Measurements from ENCODE around the gene VPS36. TPM values are rescaled to one million over a fixed set of nuclear protein-coding genes. Genes with fewer than 3 reads are reported as not detected.

Gene VPS36
- total RNA-seq, 1 experiment from 2014 or later = 19.2 TPM

DNA sequence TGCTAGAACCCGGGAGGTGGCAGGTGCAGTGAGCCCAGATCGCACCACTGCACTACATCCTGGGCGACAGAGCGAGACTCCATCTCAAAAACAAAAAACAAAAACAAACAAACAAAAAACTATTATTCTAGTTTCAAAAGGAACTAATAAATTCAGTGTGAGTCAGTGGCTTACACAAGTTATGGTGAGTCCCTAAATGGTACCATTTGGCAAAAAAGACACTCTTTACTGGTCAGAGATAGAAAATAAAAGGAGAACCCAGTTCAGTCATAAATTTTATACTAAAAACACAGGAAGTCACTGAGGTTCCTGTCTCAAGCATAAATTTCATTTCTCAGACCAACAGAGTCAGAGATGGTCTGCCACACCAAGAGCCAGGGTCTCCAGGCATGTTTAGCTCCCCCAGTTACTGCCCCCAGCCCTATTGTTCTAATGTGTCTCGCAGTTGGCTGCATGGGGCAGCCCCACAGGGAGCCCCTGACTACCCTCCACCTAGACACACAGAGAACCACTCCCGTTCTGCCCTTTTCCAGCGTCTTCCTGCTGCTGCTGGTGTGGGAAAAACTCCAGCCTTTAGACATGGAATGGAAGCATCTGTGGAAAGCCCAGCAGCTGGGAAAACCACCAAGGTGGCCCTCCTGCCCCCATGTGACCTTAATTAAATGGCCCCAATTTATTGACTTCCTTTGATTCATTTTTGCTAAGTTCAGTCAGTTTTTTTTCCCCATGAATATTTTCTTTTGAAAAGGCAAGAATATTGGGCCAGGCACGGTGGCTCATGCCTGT, 56.7 kb downstream of the VPS36 start (continued):
- TF ChIP-seq, protein P1, sequence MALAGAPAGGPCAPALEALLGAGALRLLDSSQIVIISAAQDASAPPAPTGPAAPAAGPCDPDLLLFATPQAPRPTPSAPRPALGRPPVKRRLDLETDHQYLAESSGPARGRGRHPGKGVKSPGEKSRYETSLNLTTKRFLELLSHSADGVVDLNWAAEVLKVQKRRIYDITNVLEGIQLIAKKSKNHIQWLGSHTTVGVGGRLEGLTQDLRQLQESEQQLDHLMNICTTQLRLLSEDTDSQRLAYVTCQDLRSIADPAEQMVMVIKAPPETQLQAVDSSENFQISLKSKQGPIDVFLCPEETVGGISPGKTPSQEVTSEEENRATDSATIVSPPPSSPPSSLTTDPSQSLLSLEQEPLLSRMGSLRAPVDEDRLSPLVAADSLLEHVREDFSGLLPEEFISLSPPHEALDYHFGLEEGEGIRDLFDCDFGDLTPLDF (CRISPR knock-in tag; IDR thresholded peaks at IDR 0.05) = no peak
- TF ChIP-seq ZBTB21 (CRISPR knock-in tag; IDR thresholded peaks at IDR 0.05; ENCODE audit: borderline replicate concordance) (no peak), OVOL2 (CRISPR knock-in tag; IDR thresholded peaks at IDR 0.05; ENCODE audit: borderline replicate concordance) (no peak), KAT7 (CRISPR knock-in tag; IDR thresholded peaks at IDR 0.05; ENCODE audit: borderline replicate concordance) (no peak), ZNF219 (CRISPR knock-in tag; IDR thresholded peaks at IDR 0.05; ENCODE audit: borderline replicate concordance) (no peak), ESRRA (CRISPR knock-in tag; IDR thresholded peaks at IDR 0.05; ENCODE audit: borderline replicate concordance) (no peak)
- TF ChIP-seq, protein P2, sequence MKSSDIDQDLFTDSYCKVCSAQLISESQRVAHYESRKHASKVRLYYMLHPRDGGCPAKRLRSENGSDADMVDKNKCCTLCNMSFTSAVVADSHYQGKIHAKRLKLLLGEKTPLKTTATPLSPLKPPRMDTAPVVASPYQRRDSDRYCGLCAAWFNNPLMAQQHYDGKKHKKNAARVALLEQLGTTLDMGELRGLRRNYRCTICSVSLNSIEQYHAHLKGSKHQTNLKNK (CRISPR knock-in tag; IDR thresholded peaks at IDR 0.05) = no peak

DNA sequence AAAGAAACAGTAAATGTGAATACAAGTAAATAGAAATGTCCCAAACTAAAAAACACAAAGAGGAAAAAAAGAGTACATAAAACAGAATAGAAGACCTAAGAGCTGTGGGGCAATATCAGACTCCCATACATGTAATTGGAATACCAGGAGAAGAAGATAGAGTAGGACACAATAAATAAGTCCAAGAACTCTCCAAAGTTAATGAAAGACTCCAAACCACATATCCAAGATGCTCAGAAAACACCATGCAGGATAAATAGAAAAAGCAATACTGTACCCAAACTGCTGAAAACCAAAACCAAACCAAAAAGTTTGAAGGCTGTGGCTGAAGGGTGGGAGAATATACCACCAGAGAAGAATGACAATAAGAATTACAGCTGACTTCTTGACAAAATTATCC, 62.7 kb downstream of the VPS36 start:
- Mint-ChIP-seq H3K4me3 (no peak overlapping the region), H3K4me1 (no peaks in the 10 kb centered on the region), H3K36me3 (no peaks in the 10 kb centered on the region), H3K27me3 (ENCODE audit: low read depth) (no peaks in the 10 kb centered on the region), H3K9me3 (no peaks in the 10 kb centered on the region), H3K27ac (no peak overlapping the region)
- CTCF ChIA-PET = no interaction called here
- DNase-seq (ENCODE audit: low spot score) = no peak
- TF ChIP-seq, protein P3, sequence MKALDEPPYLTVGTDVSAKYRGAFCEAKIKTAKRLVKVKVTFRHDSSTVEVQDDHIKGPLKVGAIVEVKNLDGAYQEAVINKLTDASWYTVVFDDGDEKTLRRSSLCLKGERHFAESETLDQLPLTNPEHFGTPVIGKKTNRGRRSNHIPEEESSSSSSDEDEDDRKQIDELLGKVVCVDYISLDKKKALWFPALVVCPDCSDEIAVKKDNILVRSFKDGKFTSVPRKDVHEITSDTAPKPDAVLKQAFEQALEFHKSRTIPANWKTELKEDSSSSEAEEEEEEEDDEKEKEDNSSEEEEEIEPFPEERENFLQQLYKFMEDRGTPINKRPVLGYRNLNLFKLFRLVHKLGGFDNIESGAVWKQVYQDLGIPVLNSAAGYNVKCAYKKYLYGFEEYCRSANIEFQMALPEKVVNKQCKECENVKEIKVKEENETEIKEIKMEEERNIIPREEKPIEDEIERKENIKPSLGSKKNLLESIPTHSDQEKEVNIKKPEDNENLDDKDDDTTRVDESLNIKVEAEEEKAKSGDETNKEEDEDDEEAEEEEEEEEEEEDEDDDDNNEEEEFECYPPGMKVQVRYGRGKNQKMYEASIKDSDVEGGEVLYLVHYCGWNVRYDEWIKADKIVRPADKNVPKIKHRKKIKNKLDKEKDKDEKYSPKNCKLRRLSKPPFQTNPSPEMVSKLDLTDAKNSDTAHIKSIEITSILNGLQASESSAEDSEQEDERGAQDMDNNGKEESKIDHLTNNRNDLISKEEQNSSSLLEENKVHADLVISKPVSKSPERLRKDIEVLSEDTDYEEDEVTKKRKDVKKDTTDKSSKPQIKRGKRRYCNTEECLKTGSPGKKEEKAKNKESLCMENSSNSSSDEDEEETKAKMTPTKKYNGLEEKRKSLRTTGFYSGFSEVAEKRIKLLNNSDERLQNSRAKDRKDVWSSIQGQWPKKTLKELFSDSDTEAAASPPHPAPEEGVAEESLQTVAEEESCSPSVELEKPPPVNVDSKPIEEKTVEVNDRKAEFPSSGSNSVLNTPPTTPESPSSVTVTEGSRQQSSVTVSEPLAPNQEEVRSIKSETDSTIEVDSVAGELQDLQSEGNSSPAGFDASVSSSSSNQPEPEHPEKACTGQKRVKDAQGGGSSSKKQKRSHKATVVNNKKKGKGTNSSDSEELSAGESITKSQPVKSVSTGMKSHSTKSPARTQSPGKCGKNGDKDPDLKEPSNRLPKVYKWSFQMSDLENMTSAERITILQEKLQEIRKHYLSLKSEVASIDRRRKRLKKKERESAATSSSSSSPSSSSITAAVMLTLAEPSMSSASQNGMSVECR (CRISPR knock-in tag; IDR thresholded peaks at IDR 0.05; ENCODE audit: borderline replicate concordance) = no peak
- TF ChIP-seq, protein P4, sequence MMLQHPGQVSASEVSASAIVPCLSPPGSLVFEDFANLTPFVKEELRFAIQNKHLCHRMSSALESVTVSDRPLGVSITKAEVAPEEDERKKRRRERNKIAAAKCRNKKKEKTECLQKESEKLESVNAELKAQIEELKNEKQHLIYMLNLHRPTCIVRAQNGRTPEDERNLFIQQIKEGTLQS (CRISPR knock-in tag; conservative IDR thresholded peaks at IDR 0.05) = no peak
- TF ChIP-seq ATF1 (CRISPR knock-in tag; IDR thresholded peaks at IDR 0.05) (no peak), CBFB (CRISPR knock-in tag; IDR thresholded peaks at IDR 0.05; ENCODE audit: low read depth) (no peak), ESRRA (CRISPR knock-in tag; IDR thresholded peaks at IDR 0.05; ENCODE audit: borderline replicate concordance) (no peak), RORB (CRISPR knock-in tag; IDR thresholded peaks at IDR 0.05) (no peak), GTF2I (CRISPR knock-in tag; conservative IDR thresholded peaks at IDR 0.05) (no peak), ETV6 (CRISPR knock-in tag; IDR thresholded peaks at IDR 0.05) (no peak), SMAD3 (CRISPR knock-in tag; IDR thresholded peaks at IDR 0.05; ENCODE audit: borderline replicate concordance) (no peak)
- TF ChIP-seq, protein P5, sequence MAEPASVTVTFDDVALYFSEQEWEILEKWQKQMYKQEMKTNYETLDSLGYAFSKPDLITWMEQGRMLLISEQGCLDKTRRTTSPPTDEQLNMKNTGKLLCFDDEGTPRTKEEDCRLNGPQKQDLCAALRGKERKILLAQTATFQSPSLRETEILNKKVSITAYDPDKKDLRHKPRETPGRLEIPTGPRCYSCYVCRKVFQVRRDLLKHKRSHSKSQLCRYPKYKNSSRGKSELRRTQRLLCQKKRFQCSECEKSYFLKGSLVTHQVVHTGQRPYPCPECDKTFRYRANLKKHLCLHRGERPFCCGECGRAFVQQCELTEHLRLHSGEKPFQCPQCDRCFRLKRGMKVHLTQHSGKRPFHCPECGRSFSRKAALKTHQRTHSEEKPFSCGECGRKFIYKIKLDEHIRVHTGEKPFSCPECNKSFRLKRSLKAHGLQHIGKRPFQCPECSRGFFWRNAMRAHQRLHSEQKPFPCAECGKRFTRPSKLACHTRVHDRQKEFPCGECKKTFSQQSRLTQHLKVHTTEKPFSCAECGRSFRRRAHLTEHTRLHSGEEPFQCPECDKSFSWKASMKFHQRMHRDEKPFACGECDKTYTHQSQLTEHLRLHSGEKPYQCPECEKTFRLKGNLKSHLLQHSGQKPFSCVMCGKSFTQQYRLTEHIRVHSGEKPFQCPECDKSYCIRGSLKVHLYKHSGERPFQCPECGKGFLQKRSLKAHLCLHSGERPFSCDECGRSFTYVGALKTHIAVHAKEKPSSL (CRISPR knock-in tag; conservative IDR thresholded peaks at IDR 0.05) = no peak
- TF ChIP-seq, protein P6, sequence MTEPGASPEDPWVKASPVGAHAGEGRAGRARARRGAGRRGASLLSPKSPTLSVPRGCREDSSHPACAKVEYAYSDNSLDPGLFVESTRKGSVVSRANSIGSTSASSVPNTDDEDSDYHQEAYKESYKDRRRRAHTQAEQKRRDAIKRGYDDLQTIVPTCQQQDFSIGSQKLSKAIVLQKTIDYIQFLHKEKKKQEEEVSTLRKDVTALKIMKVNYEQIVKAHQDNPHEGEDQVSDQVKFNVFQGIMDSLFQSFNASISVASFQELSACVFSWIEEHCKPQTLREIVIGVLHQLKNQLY (CRISPR knock-in tag; IDR thresholded peaks at IDR 0.05) = no peak
- TF ChIP-seq, protein P7, sequence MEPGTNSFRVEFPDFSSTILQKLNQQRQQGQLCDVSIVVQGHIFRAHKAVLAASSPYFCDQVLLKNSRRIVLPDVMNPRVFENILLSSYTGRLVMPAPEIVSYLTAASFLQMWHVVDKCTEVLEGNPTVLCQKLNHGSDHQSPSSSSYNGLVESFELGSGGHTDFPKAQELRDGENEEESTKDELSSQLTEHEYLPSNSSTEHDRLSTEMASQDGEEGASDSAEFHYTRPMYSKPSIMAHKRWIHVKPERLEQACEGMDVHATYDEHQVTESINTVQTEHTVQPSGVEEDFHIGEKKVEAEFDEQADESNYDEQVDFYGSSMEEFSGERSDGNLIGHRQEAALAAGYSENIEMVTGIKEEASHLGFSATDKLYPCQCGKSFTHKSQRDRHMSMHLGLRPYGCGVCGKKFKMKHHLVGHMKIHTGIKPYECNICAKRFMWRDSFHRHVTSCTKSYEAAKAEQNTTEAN (CRISPR knock-in tag; IDR thresholded peaks at IDR 0.05) = no peak
- TF ChIP-seq, protein P8, sequence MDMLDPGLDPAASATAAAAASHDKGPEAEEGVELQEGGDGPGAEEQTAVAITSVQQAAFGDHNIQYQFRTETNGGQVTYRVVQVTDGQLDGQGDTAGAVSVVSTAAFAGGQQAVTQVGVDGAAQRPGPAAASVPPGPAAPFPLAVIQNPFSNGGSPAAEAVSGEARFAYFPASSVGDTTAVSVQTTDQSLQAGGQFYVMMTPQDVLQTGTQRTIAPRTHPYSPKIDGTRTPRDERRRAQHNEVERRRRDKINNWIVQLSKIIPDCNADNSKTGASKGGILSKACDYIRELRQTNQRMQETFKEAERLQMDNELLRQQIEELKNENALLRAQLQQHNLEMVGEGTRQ (CRISPR knock-in tag; IDR thresholded peaks at IDR 0.05) = no peak
- TF ChIP-seq, protein P9, sequence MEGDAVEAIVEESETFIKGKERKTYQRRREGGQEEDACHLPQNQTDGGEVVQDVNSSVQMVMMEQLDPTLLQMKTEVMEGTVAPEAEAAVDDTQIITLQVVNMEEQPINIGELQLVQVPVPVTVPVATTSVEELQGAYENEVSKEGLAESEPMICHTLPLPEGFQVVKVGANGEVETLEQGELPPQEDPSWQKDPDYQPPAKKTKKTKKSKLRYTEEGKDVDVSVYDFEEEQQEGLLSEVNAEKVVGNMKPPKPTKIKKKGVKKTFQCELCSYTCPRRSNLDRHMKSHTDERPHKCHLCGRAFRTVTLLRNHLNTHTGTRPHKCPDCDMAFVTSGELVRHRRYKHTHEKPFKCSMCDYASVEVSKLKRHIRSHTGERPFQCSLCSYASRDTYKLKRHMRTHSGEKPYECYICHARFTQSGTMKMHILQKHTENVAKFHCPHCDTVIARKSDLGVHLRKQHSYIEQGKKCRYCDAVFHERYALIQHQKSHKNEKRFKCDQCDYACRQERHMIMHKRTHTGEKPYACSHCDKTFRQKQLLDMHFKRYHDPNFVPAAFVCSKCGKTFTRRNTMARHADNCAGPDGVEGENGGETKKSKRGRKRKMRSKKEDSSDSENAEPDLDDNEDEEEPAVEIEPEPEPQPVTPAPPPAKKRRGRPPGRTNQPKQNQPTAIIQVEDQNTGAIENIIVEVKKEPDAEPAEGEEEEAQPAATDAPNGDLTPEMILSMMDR (IDR thresholded peaks at IDR 0.05) = no peak
- POLR2A ChIA-PET = no interaction called here
- no peak for ATAC-seq

All from WTC11 (cell line).